HuH-7.5 (cell line): Measurements from ENCODE around the gene DAPK1.

Experiments
- DNase-seq: peaks from one replicate; pipeline ENCODE4 v3.0.0; 2011; ENCODE audit warnings: low spot score

Gene DAPK1

GRCh38 chr9:87643778-87644570 lies 146.3 kb downstream of the DAPK1 start:
- no peak for DNase-seq

GRCh38 chr9:87644659-87645058 lies 147.0 kb downstream of the DAPK1 start:
- DNase-seq, result no peak

GRCh38 chr9:87646546-87646945 lies 148.9 kb downstream of the DAPK1 start:
- no peak for DNase-seq

- no peak for DNase-seq
Observed at GRCh38 chr9:87647114-87647513, 149.4 kb downstream of the DAPK1 start.

- DNase-seq, result no peak
Observed at GRCh38 chr9:87648606-87649005, 150.9 kb downstream of the DAPK1 start.

- DNase-seq, result no peak
Observed at GRCh38 chr9:87650611-87651295, 153.1 kb downstream of the DAPK1 start.

GRCh38 chr9:87651431-87651830 lies 153.8 kb downstream of the DAPK1 start:
- no peak for DNase-seq

- no peak for DNase-seq
Observed at GRCh38 chr9:87653941-87654340, 156.3 kb downstream of the DAPK1 start.

- no peak for DNase-seq
Observed at GRCh38 chr9:87655731-87656130, 158.1 kb downstream of the DAPK1 start.

GRCh38 chr9:87656485-87656884 lies 158.8 kb downstream of the DAPK1 start:
- DNase-seq, result no peak

GRCh38 chr9:87657190-87657589 lies 159.5 kb downstream of the DAPK1 start:
- DNase-seq, result no peak

GRCh38 chr9:87657893-87658292 lies 160.2 kb downstream of the DAPK1 start:
- DNase-seq, result no peak

GRCh38 chr9:87658511-87658910 lies 160.8 kb downstream of the DAPK1 start:
- no peak for DNase-seq

- DNase-seq, result no peak
Observed at GRCh38 chr9:87659534-87660419, 162.1 kb downstream of the DAPK1 start.

GRCh38 chr9:87661241-87661640 lies 163.6 kb downstream of the DAPK1 start:
- no peak for DNase-seq

- DNase-seq, result peak; percentile 87
Observed at GRCh38 chr9:87662808-87663528, 165.3 kb downstream of the DAPK1 start.

- no peak for DNase-seq
Observed at GRCh38 chr9:87663556-87663955, 165.9 kb downstream of the DAPK1 start.

- DNase-seq, result no peak
Observed at GRCh38 chr9:87664153-87665060, 166.7 kb downstream of the DAPK1 start.

GRCh38 chr9:87665505-87665904 lies 167.8 kb downstream of the DAPK1 start:
- no peak for DNase-seq

GRCh38 chr9:87667164-87667738 lies 169.6 kb downstream of the DAPK1 start:
- no peak for DNase-seq
